Muscle of leg (tissue), 11 donors: ENCODE results near the gene SLC22A3. TPM values are rescaled to one million over a fixed set of nuclear protein-coding genes. Genes with fewer than 3 reads are reported as not detected.

Experiments
- DNase-seq: peaks from one replicate; pipeline ENCODE4 v3.0.0; 2013
- H3K27ac ChIP-seq: one replicate; pipeline ENCODE4 v1.5.1; 2013; ENCODE audit warnings: mild to moderate bottlenecking, low read length, control low read depth
- H3K27me3 ChIP-seq: one replicate; pipeline ENCODE4 v1.6.1; 2013; ENCODE audit warnings: low read length; ENCODE audit not compliant: control insufficient read depth, insufficient read depth
- H3K36me3 ChIP-seq: one replicate; pipeline ENCODE4 v1.6.1; 2013; ENCODE audit warnings: low read length; ENCODE audit not compliant: control insufficient read depth, insufficient read depth
- H3K4me1 ChIP-seq: one replicate; pipeline ENCODE4 v1.6.1; 2013; ENCODE audit warnings: low read length; ENCODE audit not compliant: control insufficient read depth, insufficient read depth
- H3K4me3 ChIP-seq: one replicate; pipeline ENCODE4 v1.5.1; 2013; ENCODE audit warnings: low read length, control low read depth
- H3K9me3 ChIP-seq: replicated peaks from 2 replicates; pipeline ENCODE4 v1.6.1; 2013; ENCODE audit warnings: low read depth, low read length; ENCODE audit not compliant: control insufficient read depth
- WGBS: methylation state at CpG from one replicate; pipeline ENCODE4 v1.1.5; 2013; ENCODE audit warnings: missing lambda C conversion rate; ENCODE audit not compliant: insufficient coverage; 5-methylcytosine and 5-hydroxymethylcytosine counted together
- polyA plus RNA-seq, 8 donors: library from polyadenylated mRNA; unstranded; fragments of 120-200 nt; gene quantifications; one replicate each; pipeline versions ENCODE4 v1.2.1 to v1.2.3, GENCODE V29; 2013; ENCODE audit warnings: inconsistent platforms in 1 of 8, low replicate concordance in 1 of 8; ENCODE audit not compliant: insufficient read length in 8 of 8, insufficient read depth in 1 of 8
- total RNA-seq: library from RNA; stranded (reverse); fragments of 120-200 nt; gene quantifications from one replicate; pipeline ENCODE4 v1.2.4, GENCODE V29; 2013

The SLC22A3 gene
- total and polyA plus RNA-seq, 9 donors = 7.7 to 13.9 (median 9.6) TPM

GRCh38 chr6:160333101-160333500 lies 15.1 kb upstream of the SLC22A3 start:
- 80% methylated on average over 3 of the region's 3 CpGs for WGBS

GRCh38 chr6:160333841-160334240 lies 14.3 kb upstream of the SLC22A3 start:
- no peak overlapping the region for H3K4me3 ChIP-seq
- no peak overlapping the region for H3K27ac ChIP-seq
- H3K36me3 ChIP-seq = no peaks in the 10 kb centered on the region
- no peaks in the 10 kb centered on the region for H3K9me3 ChIP-seq
- H3K4me1 ChIP-seq = peaks cover 8% of the 10 kb centered on the region
- 83% methylated on average over 2 of the region's 2 CpGs for WGBS
- no peaks in the 10 kb centered on the region for H3K27me3 ChIP-seq
- no peak for DNase-seq

More at GRCh38 chr6:160333101-160333500, 15.1 kb upstream of the SLC22A3 start:
- Histone ChIP-seq H3K36me3 (no peaks in the 10 kb centered on the region), H3K27ac (no peak overlapping the region), H3K4me3 (no peak overlapping the region), H3K9me3 (no peaks in the 10 kb centered on the region), H3K27me3 (no peaks in the 10 kb centered on the region), H3K4me1 (peaks cover 11% of the 10 kb centered on the region)
- DNase-seq = no peak

GRCh38 chr6:160336200-160336599 lies 12.0 kb upstream of the SLC22A3 start:
- Histone ChIP-seq H3K4me3 (no peak overlapping the region), H3K36me3 (no peaks in the 10 kb centered on the region), H3K27me3 (no peaks in the 10 kb centered on the region), H3K9me3 (no peaks in the 10 kb centered on the region), H3K4me1 (peaks cover 5% of the 10 kb centered on the region), H3K27ac (no peak overlapping the region)
- 88% methylated on average over 4 of the region's 5 CpGs for WGBS
- no peak for DNase-seq

GRCh38 chr6:160337301-160337700 lies 10.9 kb upstream of the SLC22A3 start:
- no peak overlapping the region for H3K4me3 ChIP-seq
- 92% methylated on average over 2 of the region's 2 CpGs for WGBS
- H3K27me3 ChIP-seq = no peaks in the 10 kb centered on the region
- no peaks in the 10 kb centered on the region for H3K4me1 ChIP-seq
- H3K9me3 ChIP-seq = no peaks in the 10 kb centered on the region
- DNase-seq = no peak
- no peaks in the 10 kb centered on the region for H3K36me3 ChIP-seq
- H3K27ac ChIP-seq = no peak overlapping the region

- 67% methylated on average over 1 of the region's 3 CpGs for WGBS
Observed at GRCh38 chr6:160337991-160338390, 10.2 kb upstream of the SLC22A3 start.

GRCh38 chr6:160343144-160343543 lies 5.0 kb upstream of the SLC22A3 start:
- no peaks in the 10 kb centered on the region for H3K9me3 ChIP-seq
- H3K4me3 ChIP-seq = no peak overlapping the region
- no peaks in the 10 kb centered on the region for H3K36me3 ChIP-seq
- no CpG with 5 or more reads among the region's 2 CpGs for WGBS
- H3K4me1 ChIP-seq = no peaks in the 10 kb centered on the region
- H3K27ac ChIP-seq = no peak overlapping the region
- peaks cover 5% of the 10 kb centered on the region for H3K27me3 ChIP-seq
- no peak for DNase-seq

More at GRCh38 chr6:160337991-160338390, 10.2 kb upstream of the SLC22A3 start:
- H3K27ac ChIP-seq = no peak overlapping the region
- H3K36me3 ChIP-seq = no peaks in the 10 kb centered on the region
- no peak overlapping the region for H3K4me3 ChIP-seq
- H3K4me1 ChIP-seq = no peaks in the 10 kb centered on the region
- no peaks in the 10 kb centered on the region for H3K9me3 ChIP-seq
- no peaks in the 10 kb centered on the region for H3K27me3 ChIP-seq
- no peak for DNase-seq

- Histone ChIP-seq H3K27me3 (peaks cover 12% of the 10 kb centered on the region), H3K36me3 (no peaks in the 10 kb centered on the region), H3K27ac (no peak overlapping the region), H3K9me3 (no peaks in the 10 kb centered on the region), H3K4me1 (no peaks in the 10 kb centered on the region), H3K4me3 (no peak overlapping the region)
- DNase-seq = no peak
- no CpG with 5 or more reads among the region's 3 CpGs for WGBS
Observed at GRCh38 chr6:160344271-160344670, 3.9 kb upstream of the SLC22A3 start.

- Histone ChIP-seq H3K4me1 (peaks cover 10% of the 10 kb centered on the region), H3K4me3 (peak overlapping the region; percentile 21), H3K9me3 (no peaks in the 10 kb centered on the region), H3K27ac (no peak overlapping the region), H3K36me3 (no peaks in the 10 kb centered on the region), H3K27me3 (peaks cover 24% of the 10 kb centered on the region)
- WGBS = 29% methylated on average over 64 of the region's 74 CpGs
- no peak for DNase-seq
Observed at GRCh38 chr6:160347259-160348222, 637 bp upstream of the SLC22A3 start.

GRCh38 chr6:160349020-160349441 lies 853 bp downstream of the SLC22A3 start:
- peaks cover 10% of the 10 kb centered on the region for H3K4me1 ChIP-seq
- no peak for DNase-seq
- H3K27me3 ChIP-seq = peaks cover 24% of the 10 kb centered on the region
- no peaks in the 10 kb centered on the region for H3K9me3 ChIP-seq
- H3K27ac ChIP-seq = no peak overlapping the region
- H3K4me3 ChIP-seq = peak overlapping the region; percentile 60
- under 1% methylated on average over 23 of the region's 23 CpGs for WGBS
- no peaks in the 10 kb centered on the region for H3K36me3 ChIP-seq

- 76% methylated on average over 10 of the region's 11 CpGs for WGBS
- Histone ChIP-seq H3K27me3 (peaks cover 24% of the 10 kb centered on the region), H3K4me3 (peak overlapping the region; percentile 60), H3K9me3 (no peaks in the 10 kb centered on the region), H3K36me3 (no peaks in the 10 kb centered on the region), H3K27ac (peak overlapping the region; percentile 16), H3K4me1 (peaks cover 10% of the 10 kb centered on the region)
- DNase-seq = no peak
Observed at GRCh38 chr6:160349814-160350350, 1.7 kb downstream of the SLC22A3 start.
